ENCODE results near the gene ANKRD10.

The ANKRD10 gene

GRCh38 chr13:110890279-110891165 is 24.3 kb downstream of the ANKRD10 start:
- no peak for DNase-seq
- H3K27me3 ChIP-seq = no peaks in the 10 kb centered on the region
- no peak for TF ChIP-seq CTCF (IDR thresholded peaks at IDR 0.05; ENCODE audit: low read depth, low read length)
- no peaks in the 10 kb centered on the region for H3K9me3 ChIP-seq
- no peaks in the 10 kb centered on the region for H3K4me1 ChIP-seq
- H3K36me3 ChIP-seq = peaks cover 10% of the 10 kb centered on the region
- H3K4me3 ChIP-seq (ENCODE audit: low read depth, low read length) = no peak overlapping the region

GRCh38 chr13:110888390-110888789 is 26.5 kb downstream of the ANKRD10 start:
- Histone ChIP-seq H3K4me3 (ENCODE audit: low read depth, low read length) (no peak overlapping the region), H3K27me3 (no peaks in the 10 kb centered on the region), H3K4me1 (no peaks in the 10 kb centered on the region), H3K9me3 (no peaks in the 10 kb centered on the region), H3K36me3 (peaks cover 6% of the 10 kb centered on the region)
- TF ChIP-seq CTCF (IDR thresholded peaks at IDR 0.05; ENCODE audit: low read depth, low read length) = no peak
- DNase-seq = no peak

GRCh38 chr13:110887597-110888333 is 27.1 kb downstream of the ANKRD10 start:
- Histone ChIP-seq H3K9me3 (no peaks in the 10 kb centered on the region), H3K4me3 (ENCODE audit: low read depth, low read length) (no peak overlapping the region), H3K36me3 (peaks cover 2% of the 10 kb centered on the region), H3K4me1 (no peaks in the 10 kb centered on the region), H3K27me3 (no peaks in the 10 kb centered on the region)
- no peak for TF ChIP-seq CTCF (IDR thresholded peaks at IDR 0.05; ENCODE audit: low read depth, low read length)
- no peak for DNase-seq

- no peak for DNase-seq
- no peaks in the 10 kb centered on the region; the same call in 1 of the 2 replicates for H3K36me3 ChIP-seq
- no peak for TF ChIP-seq CTCF (IDR thresholded peaks at IDR 0.05; ENCODE audit: low read depth, low read length)
Measured at GRCh38 chr13:110886870-110887596, 27.8 kb downstream of the ANKRD10 start.

GRCh38 chr13:110885966-110886869 is 28.7 kb downstream of the ANKRD10 start:
- H3K4me3 ChIP-seq (ENCODE audit: low read depth, low read length) = no peak overlapping the region
- no peaks in the 10 kb centered on the region for H3K4me1 ChIP-seq
- H3K27me3 ChIP-seq = no peaks in the 10 kb centered on the region
- DNase-seq = no peak
- H3K9me3 ChIP-seq = no peaks in the 10 kb centered on the region
- no peaks in the 10 kb centered on the region for H3K36me3 ChIP-seq
- TF ChIP-seq CTCF (IDR thresholded peaks at IDR 0.05; ENCODE audit: low read depth, low read length) = no peak

More at GRCh38 chr13:110886870-110887596, 27.8 kb downstream of the ANKRD10 start:
- no peak overlapping the region for H3K4me3 ChIP-seq (ENCODE audit: low read depth, low read length)
- no peaks in the 10 kb centered on the region for H3K27me3 ChIP-seq
- no peaks in the 10 kb centered on the region for H3K4me1 ChIP-seq
- H3K9me3 ChIP-seq = no peaks in the 10 kb centered on the region
